ENCODE measurements around the gene MCM10. TPM values are rescaled to one million over a fixed set of nuclear protein-coding genes. Genes with fewer than 3 reads are reported as not detected.

MCM10 gene
- total RNA-seq, 1 experiment from 2014 or later, result 43.1 TPM

GRCh38 chr10:13180788-13181187 lies 19.4 kb downstream of the MCM10 start (continued):
- TF ChIP-seq REST (IDR thresholded peaks at IDR 0.05; ENCODE audit: low read depth), result no peak
- TF ChIP-seq TCF7L2 (IDR thresholded peaks at IDR 0.05; ENCODE audit: borderline replicate concordance, extremely low read depth, insufficient read depth, insufficient read length), result no peak

- no peaks in the 10 kb centered on the region for H3K9me3 ChIP-seq (ENCODE audit: control insufficient read depth in 1 of 2, insufficient read depth in 1 of 2, low read depth in 1 of 2, low read length in 2 of 2)
- no peaks in the 10 kb centered on the region for H3K4me1 ChIP-seq (ENCODE audit: control insufficient read depth in 1 of 2, insufficient read depth in 2 of 2, low read length in 2 of 2)
- no peak overlapping the region for H3K4me2 ChIP-seq (ENCODE audit: low read length)
- no peak overlapping the region for H3K27ac ChIP-seq (ENCODE audit: low read depth, low read length)
- CTCF ChIA-PET, result interaction anchor here (0.8 kb wide), 1 partner anchor 25 kb away, joined by 3 read pairs; no protein-coding TSS in a partner anchor
- no peak overlapping the region for H2AFZ ChIP-seq (ENCODE audit: low read depth, low read length, poor library complexity, severe bottlenecking)
- peaks cover 16% of the 10 kb centered on the region; the same call in 1 of the 2 replicates for H3K79me2 ChIP-seq (ENCODE audit: insufficient read depth, low read length)
- intact Hi-C loops (cut with micrococcal nuclease), result no loop called here
- H3K36me3 ChIP-seq (ENCODE audit: control insufficient read depth in 1 of 2, insufficient read depth in 2 of 2, low read length in 2 of 2), result peaks cover 53 to 69% of the 10 kb centered on the region in 2 experiments
- H3K27me3 ChIP-seq (ENCODE audit: insufficient read depth, low read length), result no peaks in the 10 kb centered on the region
- H4K20me1 ChIP-seq (ENCODE audit: insufficient read depth), result peaks cover 5% of the 10 kb centered on the region; the same call in 1 of the 2 replicates
- POLR2A ChIA-PET, result no interaction called here
- RAD21 ChIA-PET (ENCODE audit: low non-redundant PET in 1 of 2, low total read pairs in 2 of 2, uncharacterized antibody in 2 of 2, unreplicated experiment in 2 of 2), result no interaction called here
- H3K9ac ChIP-seq (ENCODE audit: low read length), result no peak overlapping the region
- no TSS peak for BruUV-seq (replicated peaks)
- H3K9me2 ChIP-seq (ENCODE audit: insufficient read depth), result no peaks in the 10 kb centered on the region
- no peak for ATAC-seq
- no peak for DNase-seq (ENCODE audit: low read depth, low spot score)
- H3K4me3 ChIP-seq (replicated peaks in 1 of 2; ENCODE audit: low read depth in 1 of 2, low read length in 2 of 2), result no peak overlapping the region
- TF ChIP-seq YY1 (IDR thresholded peaks at IDR 0.05; ENCODE audit: extremely low read depth, insufficient replicate concordance, low read depth, low read length) (no peak), CEBPB (IDR thresholded peaks at IDR 0.05; ENCODE audit: low read depth) (no peak), EGR1 (IDR thresholded peaks at IDR 0.05; ENCODE audit: low read depth) (no peak), REST (IDR thresholded peaks at IDR 0.05; ENCODE audit: low read depth) (no peak), MAX (IDR thresholded peaks at IDR 0.05) (no peak), EZH2 (IDR thresholded peaks at IDR 0.05) (no peak), JUND (IDR thresholded peaks at IDR 0.05) (no peak), TCF7L2 (IDR thresholded peaks at IDR 0.05; ENCODE audit: borderline replicate concordance, extremely low read depth, insufficient read depth, insufficient read length) (no peak), POLR2A (IDR thresholded peaks at IDR 0.05; ENCODE audit: borderline replicate concordance, extremely low read depth, insufficient read depth, insufficient read length) (no peak), FOSL1 (IDR thresholded peaks at IDR 0.05; ENCODE audit: low read depth) (no peak), EZH2phosphoT487 (IDR thresholded peaks at IDR 0.05; ENCODE audit: borderline replicate concordance) (no peak), ZNF274 (IDR thresholded peaks at IDR 0.05; ENCODE audit: low read depth, low read length) (no peak), CTCF (IDR thresholded peaks at IDR 0.05 in 2 of 3, conservative IDR thresholded peaks at IDR 0.05 in 1 of 3; ENCODE audit: borderline replicate concordance in 1 of 3, insufficient read depth in 1 of 3, low read depth in 2 of 3, low read length in 2 of 3) (no peak), SRF (IDR thresholded peaks at IDR 0.05; ENCODE audit: low read depth) (no peak)
Measured at GRCh38 chr10:13182424-13182823, 21.1 kb downstream of the MCM10 start.

All from HCT116 (cell line).